OCI-LY1 (cell line): ENCODE measurements around the gene NEUROD2.

Experiments used
- H2AFZ ChIP-seq: fragments of 200-600 bp; sonication (generic), shearing (Covaris generic); 2 replicates; pipeline ENCODE4 v1.6.0; 2014; ENCODE audit warnings: antibody characterized with exemption, mild to moderate bottlenecking, low read length
- H3F3A ChIP-seq: fragments of 200-600 bp; sonication (generic), shearing (Covaris generic); 2 replicates; pipeline ENCODE4 v1.6.0; 2014; ENCODE audit warnings: mild to moderate bottlenecking, antibody characterized with exemption, low read length, moderate library complexity; ENCODE audit not compliant: insufficient read depth
- H3K27ac ChIP-seq: fragments of 200-600 bp; sonication (generic); 2 replicates; pipeline ENCODE4 v1.5.1; 2014; ENCODE audit warnings: low read length, mixed run types, mild to moderate bottlenecking, low read depth; ENCODE audit not compliant: poor library complexity, severe bottlenecking
- H3K27me3 ChIP-seq: fragments of 200-600 bp; sonication (generic); 2 replicates; pipeline ENCODE4 v1.6.0; 2014; ENCODE audit warnings: antibody characterized with exemption, mild to moderate bottlenecking, low read length, moderate library complexity; ENCODE audit not compliant: insufficient read depth
- H3K36me3 ChIP-seq: fragments of 200-600 bp; sonication (generic); 2 replicates; pipeline ENCODE4 v1.6.1; 2014; ENCODE audit warnings: mild to moderate bottlenecking, antibody characterized with exemption, low read length, moderate library complexity, mixed read lengths; ENCODE audit not compliant: insufficient read depth
- H3K4me1 ChIP-seq: fragments of 200-600 bp; sonication (generic); 2 replicates; pipeline ENCODE4 v1.5.1; 2014; ENCODE audit warnings: mild to moderate bottlenecking, low read length, moderate library complexity; ENCODE audit not compliant: insufficient read depth, severe bottlenecking
- H3K4me2 ChIP-seq: fragments of 200-600 bp; sonication (generic), shearing (Covaris generic); 2 replicates; pipeline ENCODE4 v1.6.1; 2014; ENCODE audit warnings: low read length
- H3K4me3 ChIP-seq: fragments of 200-600 bp; sonication (generic); 2 replicates; pipeline ENCODE4 v1.5.1; 2014; ENCODE audit warnings: low read length, low read depth, mild to moderate bottlenecking, mixed read lengths; ENCODE audit not compliant: poor library complexity, severe bottlenecking
- H3K79me2 ChIP-seq: fragments of 200-600 bp; shearing (Covaris generic); 2 replicates; pipeline ENCODE4 v1.6.1; 2016; ENCODE audit warnings: mixed run types, low read length, mixed read lengths; ENCODE audit not compliant: insufficient read depth
- H3K9ac ChIP-seq: fragments of 200-600 bp; sonication (generic), shearing (Covaris generic); 2 replicates; pipeline ENCODE4 v1.6.1; 2014; ENCODE audit warnings: mild to moderate bottlenecking, low read length, mixed read lengths
- H3K9me2 ChIP-seq: fragments of 200-600 bp; sonication (generic), shearing (Covaris generic); 2 replicates; pipeline ENCODE4 v1.6.1; 2014; ENCODE audit warnings: low read depth, mild to moderate bottlenecking, low read length, mixed read lengths
- H3K9me3 ChIP-seq: fragments of 200-600 bp; shearing (Covaris generic); 2 replicates; pipeline ENCODE4 v1.6.1; 2014; ENCODE audit warnings: low read length, mixed read lengths
- H4K20me1 ChIP-seq: fragments of 200-600 bp; sonication (generic), shearing (Covaris generic); 2 replicates; pipeline ENCODE4 v1.6.0; 2016; ENCODE audit warnings: mild to moderate bottlenecking, low read length; ENCODE audit not compliant: insufficient read depth
- EZH2 ChIP-seq: fragments of 200-600 bp; sonication (generic), shearing (Covaris generic); IDR thresholded peaks from 2 replicates; pipeline ENCODE4 v1.8.0; 2017; ENCODE audit warnings: borderline replicate concordance, mixed run types, mild to moderate bottlenecking, antibody characterized with exemption, low read length, moderate library complexity, mixed read lengths
- TF ChIP-seq, protein P1 (sequence below): fragments of 200-600 bp; sonication (generic), shearing (Covaris generic); IDR thresholded peaks from 2 replicates; pipeline ENCODE4 v1.5.1; 2017; ENCODE audit warnings: mild to moderate bottlenecking, antibody characterized with exemption, low read length, moderate library complexity, mixed read lengths

NEUROD2 gene

DNA sequence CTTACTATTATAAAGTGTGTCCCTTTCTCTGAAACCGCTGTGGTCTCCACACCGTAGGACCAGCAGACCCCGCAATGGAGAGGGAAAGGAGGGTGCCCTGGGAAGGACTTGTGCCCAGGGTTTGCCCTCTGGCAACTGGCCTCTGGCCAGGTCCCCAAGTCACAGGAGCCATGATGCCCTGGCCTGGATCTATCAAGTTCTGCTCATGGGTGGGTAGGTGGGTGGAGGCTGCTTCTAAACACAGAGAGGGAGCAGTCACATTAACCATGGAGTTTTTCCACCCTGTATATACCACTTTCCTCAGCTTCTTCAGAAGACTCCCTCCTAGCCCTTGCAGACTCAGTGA lies 9.4 kb upstream of the NEUROD2 start:
- H3K9me3 ChIP-seq: no peaks in the 10 kb centered on the region
- H3K4me3 ChIP-seq: peak overlapping the region; percentile 63
- H3K4me2 ChIP-seq: peak overlapping the region; percentile 88
- H3K4me1 ChIP-seq: peaks cover 14% of the 10 kb centered on the region
- peak overlapping the region; percentile 74; the same call in 1 of the 2 replicates for H3K9ac ChIP-seq
- TF ChIP-seq, protein P1, sequence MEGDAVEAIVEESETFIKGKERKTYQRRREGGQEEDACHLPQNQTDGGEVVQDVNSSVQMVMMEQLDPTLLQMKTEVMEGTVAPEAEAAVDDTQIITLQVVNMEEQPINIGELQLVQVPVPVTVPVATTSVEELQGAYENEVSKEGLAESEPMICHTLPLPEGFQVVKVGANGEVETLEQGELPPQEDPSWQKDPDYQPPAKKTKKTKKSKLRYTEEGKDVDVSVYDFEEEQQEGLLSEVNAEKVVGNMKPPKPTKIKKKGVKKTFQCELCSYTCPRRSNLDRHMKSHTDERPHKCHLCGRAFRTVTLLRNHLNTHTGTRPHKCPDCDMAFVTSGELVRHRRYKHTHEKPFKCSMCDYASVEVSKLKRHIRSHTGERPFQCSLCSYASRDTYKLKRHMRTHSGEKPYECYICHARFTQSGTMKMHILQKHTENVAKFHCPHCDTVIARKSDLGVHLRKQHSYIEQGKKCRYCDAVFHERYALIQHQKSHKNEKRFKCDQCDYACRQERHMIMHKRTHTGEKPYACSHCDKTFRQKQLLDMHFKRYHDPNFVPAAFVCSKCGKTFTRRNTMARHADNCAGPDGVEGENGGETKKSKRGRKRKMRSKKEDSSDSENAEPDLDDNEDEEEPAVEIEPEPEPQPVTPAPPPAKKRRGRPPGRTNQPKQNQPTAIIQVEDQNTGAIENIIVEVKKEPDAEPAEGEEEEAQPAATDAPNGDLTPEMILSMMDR: no peak
- TF ChIP-seq EZH2: no peak
- no peaks in the 10 kb centered on the region; the same call in 1 of the 2 replicates for H3K27me3 ChIP-seq
- no peak overlapping the region for H3K27ac ChIP-seq
- H3K36me3 ChIP-seq: no peaks in the 10 kb centered on the region
- H3K79me2 ChIP-seq: no peaks in the 10 kb centered on the region
- H3K9me2 ChIP-seq: no peaks in the 10 kb centered on the region
- H4K20me1 ChIP-seq: no peaks in the 10 kb centered on the region
- no peak overlapping the region for H2AFZ ChIP-seq
- H3F3A ChIP-seq: 0 out of 2 replicates have a peak, but pooled peaks cover 2% of the 10 kb centered on the region

DNA sequence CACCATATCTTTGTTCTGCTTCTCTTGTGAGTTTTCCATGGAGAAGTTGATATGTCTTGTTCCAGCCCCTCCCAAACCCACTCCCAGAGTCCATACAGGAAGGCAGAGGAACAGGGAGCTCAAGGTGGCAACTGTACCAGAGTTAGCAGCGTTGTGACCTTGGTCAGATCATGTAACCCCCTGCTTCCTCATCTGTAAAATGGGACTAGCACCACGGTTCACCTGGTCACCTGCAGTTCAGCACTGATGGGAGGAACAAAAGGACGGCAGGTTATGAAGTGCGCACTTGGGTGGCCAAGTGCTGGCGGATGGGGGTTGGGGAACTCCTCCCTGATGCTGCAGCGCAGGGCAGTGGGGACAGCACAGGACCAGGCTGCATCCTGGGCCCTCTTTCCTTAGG lies 7.7 kb upstream of the NEUROD2 start:
- Histone ChIP-seq H2AFZ (no peak overlapping the region), H3K4me3 (no peak overlapping the region), H3K36me3 (no peaks in the 10 kb centered on the region), H3K79me2 (no peaks in the 10 kb centered on the region), H3K9me2 (no peaks in the 10 kb centered on the region), H3K4me2 (no peak overlapping the region), H3F3A (0 out of 2 replicates have a peak, but pooled peaks cover 2% of the 10 kb centered on the region), H3K9me3 (no peaks in the 10 kb centered on the region), H3K27me3 (no peaks in the 10 kb centered on the region; the same call in 1 of the 2 replicates), H3K27ac (no peak overlapping the region), H4K20me1 (no peaks in the 10 kb centered on the region), H3K9ac (no peak overlapping the region), H3K4me1 (peaks cover 13% of the 10 kb centered on the region)
- TF ChIP-seq, protein P1: no peak
- TF ChIP-seq EZH2: no peak

DNA sequence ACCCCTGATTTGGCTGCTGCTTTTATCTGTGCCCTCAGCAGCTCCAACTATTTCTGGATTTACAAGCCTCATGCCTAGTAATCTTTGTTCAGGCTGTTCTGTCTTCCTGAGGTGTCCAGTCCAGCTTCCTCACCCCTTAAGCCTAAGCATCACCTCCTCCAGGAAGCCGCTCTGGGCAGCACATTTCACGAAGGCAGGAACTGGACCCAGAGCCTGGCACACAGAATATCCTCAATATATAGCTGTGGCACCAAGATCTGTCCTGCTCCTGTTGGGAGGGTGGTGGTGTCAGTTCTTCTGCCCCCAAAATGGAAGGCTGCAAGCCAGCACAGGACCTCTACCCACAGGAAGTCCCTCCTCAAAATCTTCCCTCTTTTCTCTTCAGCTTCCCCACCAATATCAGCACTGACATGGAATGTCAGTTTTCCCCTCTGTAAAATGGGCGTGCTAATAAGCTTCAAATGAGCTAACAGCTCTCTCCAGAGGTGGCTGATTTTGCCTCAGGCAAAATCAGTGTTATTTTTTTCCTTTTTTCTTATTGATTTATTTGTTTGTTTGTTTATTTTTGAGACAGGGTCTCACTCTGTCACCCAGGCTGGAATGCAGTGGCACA lies 6.9 kb upstream of the NEUROD2 start:
- Histone ChIP-seq H3K4me1 (peaks cover 13% of the 10 kb centered on the region), H3K79me2 (no peaks in the 10 kb centered on the region), H3K9ac (no peak overlapping the region), H3K27me3 (no peaks in the 10 kb centered on the region; the same call in 1 of the 2 replicates), H4K20me1 (no peaks in the 10 kb centered on the region), H3K27ac (no peak overlapping the region), H3K9me3 (no peaks in the 10 kb centered on the region), H3K4me3 (no peak overlapping the region), H3K4me2 (no peak overlapping the region), H3K36me3 (no peaks in the 10 kb centered on the region), H3F3A (0 out of 2 replicates have a peak, but pooled peaks cover under 1% of the 10 kb centered on the region), H2AFZ (no peak overlapping the region), H3K9me2 (no peaks in the 10 kb centered on the region)
- TF ChIP-seq, protein P1: no peak
- no peak for TF ChIP-seq EZH2
